ENCODE results near the gene INTS14.
"Not testable (repeated sequence)": the region's sequence is repeated elsewhere in the genome, so short reads cannot be mapped to it uniquely, and the experiment has no call there.

- not testable (repeated sequence) for TF ChIP-seq SUZ12 (IDR thresholded peaks at IDR 0.05; ENCODE audit: extremely low read depth, insufficient read depth, insufficient read length); ZNF274 (IDR thresholded peaks at IDR 0.05; ENCODE audit: low read depth, low read length); YY1 (IDR thresholded peaks at IDR 0.05; ENCODE audit: insufficient read depth, insufficient read length)
Measured at GRCh38 chr15:65549288-65549687, 61.6 kb downstream of the INTS14 start.
